Fibroblast of skin of right biceps (primary cell): ENCODE measurements around the gene REPS1.
A peak's percentile ranks its signal among the peaks of the same experiment; 100 is the strongest.
"Not testable (repeated sequence)": the region's sequence is repeated elsewhere in the genome, so short reads cannot be mapped to it uniquely, and the experiment has no call there.

Experiments
- DNase-seq: peaks from one replicate; pipeline ENCODE4 v3.0.0-alpha.2; 2013

REPS1 gene

GRCh38 chr6:139003751-139004150 lies 15.7 kb upstream of the REPS1 start:
- no peak for DNase-seq

GRCh38 chr6:138999949-139000725 lies 12.1 kb upstream of the REPS1 start:
- DNase-seq: peak; percentile 59

- DNase-seq: no peak
These were observed 9.1 kb upstream of the REPS1 start for GRCh38 chr6:138997136-138997535.

GRCh38 chr6:138996524-138996923 lies 8.5 kb upstream of the REPS1 start:
- DNase-seq: no peak

- DNase-seq: not testable (repeated sequence)
These were observed 5.4 kb upstream of the REPS1 start for GRCh38 chr6:138993410-138993809.

GRCh38 chr6:138992965-138993364 lies 4.9 kb upstream of the REPS1 start:
- not testable (repeated sequence) for DNase-seq

- DNase-seq: no peak
These were observed 3.2 kb upstream of the REPS1 start for GRCh38 chr6:138991206-138991605.

GRCh38 chr6:138989098-138989983 lies 1.3 kb upstream of the REPS1 start:
- no peak for DNase-seq

- DNase-seq: no peak
These were observed 399 bp upstream of the REPS1 start for GRCh38 chr6:138988469-138988834.

- DNase-seq: no peak
These were observed 892 bp downstream of the REPS1 start for GRCh38 chr6:138987080-138987642.

GRCh38 chr6:138986578-138986977 lies 1.5 kb downstream of the REPS1 start:
- DNase-seq: no peak

- peak; percentile 24 for DNase-seq
These were observed 6.6 kb downstream of the REPS1 start for GRCh38 chr6:138981416-138981815.

GRCh38 chr6:138979813-138980668 lies 8.0 kb downstream of the REPS1 start:
- no peak for DNase-seq

- DNase-seq: peak; percentile 62
These were observed 8.7 kb downstream of the REPS1 start for GRCh38 chr6:138979365-138979764.

GRCh38 chr6:138978229-138978628 lies 9.8 kb downstream of the REPS1 start:
- DNase-seq: no peak

GRCh38 chr6:138977646-138978167 lies 10.3 kb downstream of the REPS1 start:
- no peak for DNase-seq

- DNase-seq: no peak
These were observed 10.8 kb downstream of the REPS1 start for GRCh38 chr6:138977242-138977641.

- no peak for DNase-seq
These were observed 12.2 kb downstream of the REPS1 start for GRCh38 chr6:138975815-138976214.

- peak; percentile 82 for DNase-seq
These were observed 14.4 kb downstream of the REPS1 start for GRCh38 chr6:138973466-138974153.

- peak; percentile 68 for DNase-seq
These were observed 15.8 kb downstream of the REPS1 start for GRCh38 chr6:138972226-138972665.

GRCh38 chr6:138971601-138972000 lies 16.5 kb downstream of the REPS1 start:
- peak; percentile 48 for DNase-seq
